ENCODE data around the gene ORC3.
A peak's percentile ranks its signal among the peaks of the same experiment; 100 is the strongest.

ORC3 gene

DNA sequence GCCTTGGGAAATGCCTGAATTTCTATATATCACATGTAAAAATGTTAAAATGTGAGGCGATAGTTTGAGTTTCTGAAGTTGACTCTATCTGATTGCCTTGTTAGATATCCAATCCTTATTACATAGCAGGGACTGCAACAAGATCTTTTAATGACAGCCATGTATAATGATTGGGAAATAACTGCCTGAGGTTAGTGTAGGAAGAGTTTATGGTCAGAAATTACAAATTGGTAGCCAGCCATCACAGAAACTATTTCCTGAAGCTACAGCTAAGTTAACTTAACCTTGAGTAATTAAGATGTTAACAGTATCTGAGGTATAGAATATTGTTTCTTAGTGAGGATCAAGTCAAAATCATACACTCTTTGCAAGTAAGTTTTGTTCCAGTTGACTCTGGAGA, 71.1 kb downstream of the ORC3 start:
- H3K4me3 Mint-ChIP-seq: no peak overlapping the region
- H3K36me3 Mint-ChIP-seq (ENCODE audit: low read depth): peaks cover 58% of the 10 kb centered on the region
- no peaks in the 10 kb centered on the region for H3K27me3 Mint-ChIP-seq
- no peak overlapping the region for H3K27ac Mint-ChIP-seq
- peaks cover 8% of the 10 kb centered on the region for H3K4me1 Mint-ChIP-seq (ENCODE audit: low read depth)
- no peaks in the 10 kb centered on the region for H3K9me3 Mint-ChIP-seq

DNA sequence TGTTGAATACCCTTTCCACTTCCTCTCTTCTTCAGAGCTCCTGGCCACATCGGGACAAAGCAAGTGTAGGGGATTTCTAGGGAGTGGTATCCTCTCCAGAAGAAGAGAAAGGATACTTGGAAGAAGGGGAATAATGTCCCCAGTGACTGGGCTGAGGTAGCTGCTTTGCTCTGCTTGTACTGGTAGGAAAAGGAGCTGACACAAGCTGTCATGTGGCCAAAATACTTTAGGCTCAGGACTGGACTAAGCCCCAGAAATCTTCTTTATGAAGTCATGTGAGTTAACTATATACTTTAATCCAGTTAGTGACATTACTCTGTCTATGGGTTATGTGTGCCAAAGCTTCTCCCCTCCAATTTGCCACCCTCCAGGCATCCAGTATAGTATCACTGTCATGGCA, 71.6 kb downstream of the ORC3 start:
- no peak overlapping the region for H3K27ac Mint-ChIP-seq
- H3K27me3 Mint-ChIP-seq: no peaks in the 10 kb centered on the region
- peaks cover 7% of the 10 kb centered on the region for H3K4me1 Mint-ChIP-seq (ENCODE audit: low read depth)
- peaks cover 58% of the 10 kb centered on the region for H3K36me3 Mint-ChIP-seq (ENCODE audit: low read depth)
- no peak overlapping the region for H3K4me3 Mint-ChIP-seq
- H3K9me3 Mint-ChIP-seq: no peaks in the 10 kb centered on the region

DNA sequence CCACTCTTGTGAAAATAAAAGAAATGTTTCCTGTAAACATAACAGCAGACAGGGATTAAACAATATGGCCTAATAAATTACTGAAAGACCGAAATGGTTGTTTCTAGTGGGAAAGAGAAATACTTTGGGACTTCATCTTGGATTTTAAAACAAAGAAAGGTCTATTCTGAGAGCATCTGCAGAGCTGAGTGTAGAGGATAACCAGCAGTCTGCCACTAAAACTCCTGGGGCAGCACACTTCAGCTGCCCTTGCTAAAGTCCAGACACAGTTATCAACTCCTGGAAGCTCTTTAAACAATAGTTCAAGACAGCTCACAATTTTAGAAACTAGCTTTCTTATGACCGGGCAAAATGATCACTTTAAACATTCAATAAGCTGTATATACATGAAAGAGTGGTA, 73.5 kb downstream of the ORC3 start:
- peaks cover 53% of the 10 kb centered on the region for H3K36me3 Mint-ChIP-seq (ENCODE audit: low read depth)
- no peak overlapping the region for H3K27ac Mint-ChIP-seq
- no peaks in the 10 kb centered on the region for H3K4me1 Mint-ChIP-seq (ENCODE audit: low read depth)
- H3K27me3 Mint-ChIP-seq: no peaks in the 10 kb centered on the region
- no peaks in the 10 kb centered on the region for H3K9me3 Mint-ChIP-seq
- H3K4me3 Mint-ChIP-seq: no peak overlapping the region

DNA sequence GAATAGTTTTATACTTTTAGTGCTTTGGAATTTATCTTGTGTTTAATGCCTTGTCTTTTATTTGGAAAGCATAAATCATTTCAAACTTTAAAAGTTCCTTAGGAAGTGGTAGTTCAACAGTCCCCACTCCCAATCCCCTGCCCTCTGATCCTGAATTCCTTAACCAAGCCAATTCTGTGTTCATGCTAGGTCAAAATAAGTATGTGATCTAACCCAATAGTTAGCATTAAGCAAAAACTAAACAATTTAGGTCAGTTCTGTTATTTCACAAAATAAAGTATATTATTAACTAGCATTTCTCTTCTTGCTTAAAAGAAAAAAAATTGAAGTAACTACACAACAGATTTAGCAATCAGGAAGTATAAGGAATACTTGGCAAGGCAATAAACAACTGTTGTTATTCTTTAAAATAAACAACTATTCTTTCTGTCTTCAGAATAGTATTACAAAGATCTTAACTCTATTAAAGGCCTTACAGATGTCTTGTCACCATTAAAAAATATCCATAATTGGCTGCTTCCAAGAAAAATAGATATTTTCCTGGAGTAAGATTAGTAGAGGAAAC, 75.1 kb downstream of the ORC3 start:
- Mint-ChIP-seq H3K4me1 (ENCODE audit: low read depth) (no peaks in the 10 kb centered on the region), H3K36me3 (ENCODE audit: low read depth) (peaks cover 50% of the 10 kb centered on the region), H3K27ac (no peak overlapping the region), H3K4me3 (no peak overlapping the region), H3K9me3 (no peaks in the 10 kb centered on the region), H3K27me3 (no peaks in the 10 kb centered on the region)

DNA sequence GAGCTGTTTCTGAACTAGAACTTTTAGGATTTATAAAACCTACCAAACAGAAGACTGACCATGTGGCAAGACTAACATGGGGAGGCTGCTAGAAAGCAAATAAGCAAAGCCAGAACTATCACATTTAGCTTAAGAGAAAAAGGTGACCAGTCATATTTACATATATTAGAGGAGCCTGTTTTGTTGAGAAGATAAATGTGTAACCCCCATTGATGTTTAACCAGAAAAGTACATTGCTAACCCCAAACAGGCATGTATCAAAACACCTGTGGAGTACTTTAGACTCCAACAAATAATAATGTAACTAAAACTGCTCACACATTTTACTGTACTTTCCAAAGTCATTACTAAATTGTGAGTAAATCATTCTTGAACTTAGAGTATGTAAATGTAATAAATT, 77.1 kb downstream of the ORC3 start:
- no peak overlapping the region for H3K27ac Mint-ChIP-seq
- H3K36me3 Mint-ChIP-seq (ENCODE audit: low read depth): peaks cover 55% of the 10 kb centered on the region
- no peaks in the 10 kb centered on the region for H3K9me3 Mint-ChIP-seq
- no peaks in the 10 kb centered on the region for H3K27me3 Mint-ChIP-seq
- peaks cover 13% of the 10 kb centered on the region for H3K4me1 Mint-ChIP-seq (ENCODE audit: low read depth)
- no peak overlapping the region for H3K4me3 Mint-ChIP-seq

DNA sequence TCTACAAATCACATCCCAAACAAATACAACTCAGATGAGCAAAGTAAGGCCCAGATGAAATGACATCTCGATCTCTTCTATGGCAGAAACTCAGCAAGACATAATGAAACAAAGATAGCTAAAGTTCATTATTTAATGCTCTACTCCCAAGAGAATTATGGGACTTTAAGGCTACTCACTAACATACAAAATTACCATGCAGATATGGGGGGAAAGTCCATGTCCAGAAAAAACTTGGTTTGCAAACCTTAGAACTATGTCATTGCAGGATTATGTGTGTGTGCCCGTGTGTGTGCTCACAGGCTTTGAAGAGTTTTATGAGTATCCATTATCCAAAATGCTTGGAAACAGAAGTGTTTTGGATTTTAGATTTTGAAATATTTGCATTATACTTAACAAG, 78.1 kb downstream of the ORC3 start:
- H3K4me1 Mint-ChIP-seq (ENCODE audit: low read depth): peaks cover 13% of the 10 kb centered on the region
- H3K36me3 Mint-ChIP-seq (ENCODE audit: low read depth): peaks cover 61% of the 10 kb centered on the region

DNA sequence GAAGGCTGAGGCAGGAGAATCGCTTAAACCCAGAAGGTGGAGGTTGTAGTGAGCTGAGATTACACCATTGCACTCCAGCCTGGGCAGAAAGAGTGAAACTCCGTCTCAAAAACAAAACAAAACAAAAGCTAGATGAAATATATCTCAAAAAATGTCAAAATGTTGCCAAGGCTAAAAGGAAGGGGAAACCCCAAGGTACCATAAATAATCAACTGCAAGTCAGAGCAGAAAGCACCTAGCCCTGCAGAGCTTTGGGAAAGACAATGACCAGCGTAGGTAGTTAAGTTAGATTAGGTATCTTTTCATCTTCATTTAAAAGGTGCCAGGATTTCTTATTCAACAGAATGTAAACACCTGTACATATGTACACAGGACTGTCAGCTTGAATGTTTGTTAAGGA, 79.1 kb downstream of the ORC3 start:
- Mint-ChIP-seq H3K36me3 (ENCODE audit: low read depth) (peaks cover 57% of the 10 kb centered on the region), H3K4me1 (ENCODE audit: low read depth) (peaks cover 13% of the 10 kb centered on the region), H3K9me3 (no peaks in the 10 kb centered on the region), H3K4me3 (no peak overlapping the region), H3K27ac (no peak overlapping the region), H3K27me3 (no peaks in the 10 kb centered on the region)

More for the DNA sequence above, 78.1 kb downstream of the ORC3 start:
- no peak overlapping the region for H3K4me3 Mint-ChIP-seq
- no peaks in the 10 kb centered on the region for H3K27me3 Mint-ChIP-seq
- no peaks in the 10 kb centered on the region for H3K9me3 Mint-ChIP-seq
- H3K27ac Mint-ChIP-seq: no peak overlapping the region

DNA sequence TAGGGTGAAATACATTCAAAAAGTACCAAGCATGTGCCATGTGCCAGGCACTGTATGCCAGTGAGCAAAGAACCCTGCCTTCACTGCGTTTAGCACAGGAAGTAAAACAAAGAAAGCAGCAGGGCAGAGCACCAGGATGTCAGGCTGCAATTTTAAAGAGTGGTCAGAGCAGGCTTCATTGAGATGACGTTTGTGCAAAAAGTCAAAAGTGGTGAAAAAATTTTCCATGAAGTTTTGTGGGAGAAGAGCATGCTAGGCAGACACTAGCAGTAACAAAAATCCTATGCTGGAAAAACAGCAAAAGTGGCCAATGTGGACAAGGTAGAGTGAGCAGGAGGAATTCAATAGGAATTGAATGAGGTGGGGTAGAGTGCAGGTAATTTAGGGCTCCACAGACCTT, 80.8 kb downstream of the ORC3 start:
- H3K4me1 Mint-ChIP-seq (ENCODE audit: low read depth): peaks cover 13% of the 10 kb centered on the region
- no peaks in the 10 kb centered on the region for H3K9me3 Mint-ChIP-seq
- no peak overlapping the region for H3K4me3 Mint-ChIP-seq
- H3K27me3 Mint-ChIP-seq: no peaks in the 10 kb centered on the region
- H3K36me3 Mint-ChIP-seq (ENCODE audit: low read depth): peaks cover 66% of the 10 kb centered on the region
- peak overlapping the region; percentile 37 for H3K27ac Mint-ChIP-seq

DNA sequence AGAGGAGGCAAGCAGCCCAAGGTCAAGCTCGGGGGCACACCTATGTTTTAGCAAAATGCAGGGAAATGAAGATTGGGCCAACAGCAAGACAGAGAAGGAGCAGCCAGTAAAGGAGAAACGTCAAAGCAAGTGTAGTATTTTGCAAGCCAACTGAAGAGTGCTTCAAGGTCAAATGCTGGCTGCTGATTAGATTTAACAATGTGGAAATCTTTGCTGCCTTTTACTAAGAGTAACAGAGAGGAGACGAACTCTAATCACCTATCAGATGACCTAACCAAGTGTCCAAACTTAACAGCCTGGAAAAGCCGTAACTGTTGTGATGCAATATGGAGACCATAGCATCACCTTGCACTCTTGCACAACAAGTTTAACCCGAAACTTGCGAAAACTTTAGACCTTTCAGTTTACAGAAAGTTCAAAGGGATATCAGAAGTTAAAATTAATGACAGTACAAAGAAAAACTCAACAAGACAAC, 81.7 kb downstream of the ORC3 start:
- no peak overlapping the region for H3K4me3 Mint-ChIP-seq
- H3K4me1 Mint-ChIP-seq (ENCODE audit: low read depth): peaks cover 13% of the 10 kb centered on the region
- peak overlapping the region; percentile 8 for H3K27ac Mint-ChIP-seq
- peaks cover 67% of the 10 kb centered on the region for H3K36me3 Mint-ChIP-seq (ENCODE audit: low read depth)
- H3K9me3 Mint-ChIP-seq: no peaks in the 10 kb centered on the region
- no peaks in the 10 kb centered on the region for H3K27me3 Mint-ChIP-seq

DNA sequence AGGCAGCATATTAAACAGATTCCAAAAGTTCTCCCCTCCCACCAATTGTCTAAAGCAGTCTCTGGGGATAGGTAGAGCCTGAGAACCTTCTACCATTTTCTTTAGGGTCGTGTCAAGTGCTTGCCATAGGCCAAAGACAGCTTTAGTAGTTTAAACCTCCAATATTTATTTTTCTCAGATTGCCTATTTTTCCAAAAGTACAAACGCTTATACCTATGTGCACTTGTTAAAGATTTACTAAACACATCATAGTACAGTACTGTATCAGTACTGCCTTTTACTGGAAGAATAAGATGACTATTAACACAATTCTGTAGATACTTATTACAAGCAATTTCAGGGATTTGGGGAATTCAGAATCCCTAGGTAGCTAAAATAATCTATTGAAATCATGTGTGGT, 82.7 kb downstream of the ORC3 start:
- no peak overlapping the region for H3K4me3 Mint-ChIP-seq
- no peaks in the 10 kb centered on the region for H3K27me3 Mint-ChIP-seq
- H3K4me1 Mint-ChIP-seq (ENCODE audit: low read depth): peaks cover 17% of the 10 kb centered on the region
- no peak overlapping the region for H3K27ac Mint-ChIP-seq
- H3K36me3 Mint-ChIP-seq (ENCODE audit: low read depth): peaks cover 62% of the 10 kb centered on the region
- H3K9me3 Mint-ChIP-seq: no peaks in the 10 kb centered on the region

DNA sequence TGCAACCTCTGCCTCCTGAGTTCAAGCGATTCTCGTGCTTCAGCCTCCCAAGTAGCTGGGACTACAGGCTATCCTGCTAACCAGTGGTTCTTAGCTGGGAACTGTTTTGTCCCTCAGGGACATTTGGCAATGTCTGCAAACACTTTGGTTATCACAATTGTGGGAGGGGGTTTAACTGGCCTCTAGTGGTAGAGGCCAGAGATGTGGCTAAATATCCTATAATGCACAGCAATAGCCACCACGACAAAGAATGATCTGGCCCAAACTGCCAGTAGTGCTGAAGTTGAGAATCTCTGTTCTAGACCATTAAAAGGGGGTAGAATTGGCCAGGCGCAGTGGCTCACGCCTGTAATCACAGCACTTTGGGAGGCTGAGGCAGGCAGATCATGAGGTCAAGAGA, 83.3 kb downstream of the ORC3 start:
- Mint-ChIP-seq H3K9me3 (no peaks in the 10 kb centered on the region), H3K4me1 (ENCODE audit: low read depth) (peaks cover 21% of the 10 kb centered on the region), H3K36me3 (ENCODE audit: low read depth) (peaks cover 63% of the 10 kb centered on the region), H3K27me3 (no peaks in the 10 kb centered on the region), H3K4me3 (no peak overlapping the region), H3K27ac (no peak overlapping the region)

DNA sequence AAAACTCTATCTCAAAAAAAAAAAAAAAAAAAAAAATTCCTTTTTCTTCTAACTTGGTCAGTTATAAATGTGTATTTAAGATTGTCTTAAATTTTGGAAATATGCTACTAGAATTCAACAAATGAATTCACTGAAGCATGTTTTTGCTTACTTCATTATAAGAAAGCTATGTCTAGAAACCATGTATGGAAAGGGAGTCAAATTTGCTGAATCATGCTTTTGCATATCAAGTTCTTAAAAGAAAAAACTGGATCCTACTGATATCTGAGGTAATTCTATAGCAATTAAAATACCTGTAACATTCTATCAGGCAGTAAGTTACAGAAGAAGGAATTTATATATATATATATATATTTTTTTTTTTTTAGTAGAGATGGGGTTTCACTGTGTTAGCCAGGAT, 84.4 kb downstream of the ORC3 start:
- peaks cover 68% of the 10 kb centered on the region for H3K36me3 Mint-ChIP-seq (ENCODE audit: low read depth)
- no peaks in the 10 kb centered on the region for H3K9me3 Mint-ChIP-seq
- no peak overlapping the region for H3K27ac Mint-ChIP-seq
- no peaks in the 10 kb centered on the region for H3K27me3 Mint-ChIP-seq
- peaks cover 24% of the 10 kb centered on the region for H3K4me1 Mint-ChIP-seq (ENCODE audit: low read depth)
- no peak overlapping the region for H3K4me3 Mint-ChIP-seq

DNA sequence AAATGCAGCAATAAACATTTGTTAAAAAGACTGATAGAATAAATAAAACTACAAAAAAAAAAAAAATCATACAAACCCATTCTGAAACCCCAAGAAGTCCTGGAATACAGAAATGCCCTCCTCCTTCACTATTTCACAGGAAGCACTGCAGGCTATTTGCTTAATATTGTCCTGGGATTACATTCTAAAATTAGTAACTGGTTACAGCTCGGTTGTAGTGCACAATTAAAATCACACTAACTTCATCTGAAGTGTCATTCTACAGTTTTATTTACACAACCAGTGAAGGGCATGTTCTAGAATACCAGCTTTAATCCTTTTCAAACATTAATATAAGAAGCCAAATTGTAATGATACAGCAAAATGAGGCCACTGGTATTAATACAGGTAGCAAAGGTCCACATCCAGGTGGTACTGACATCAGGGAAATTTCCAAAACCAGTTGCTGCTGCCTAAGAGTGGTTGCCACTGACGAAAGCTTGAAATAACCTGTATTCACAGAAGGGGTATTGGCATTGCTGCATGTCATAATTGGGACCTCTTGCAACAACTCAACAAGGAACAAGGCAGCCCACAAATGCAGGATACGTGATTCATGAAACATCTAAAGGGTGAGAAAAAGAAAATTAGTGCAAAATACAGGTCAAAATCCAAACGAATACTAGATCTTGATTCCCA, 85.2 kb downstream of the ORC3 start:
- peaks cover 29% of the 10 kb centered on the region for H3K4me1 Mint-ChIP-seq (ENCODE audit: low read depth)
- H3K27ac Mint-ChIP-seq: no peak overlapping the region
- no peak overlapping the region for H3K4me3 Mint-ChIP-seq
- H3K36me3 Mint-ChIP-seq (ENCODE audit: low read depth): peaks cover 72% of the 10 kb centered on the region
- H3K9me3 Mint-ChIP-seq: no peaks in the 10 kb centered on the region
- H3K27me3 Mint-ChIP-seq: no peaks in the 10 kb centered on the region

DNA sequence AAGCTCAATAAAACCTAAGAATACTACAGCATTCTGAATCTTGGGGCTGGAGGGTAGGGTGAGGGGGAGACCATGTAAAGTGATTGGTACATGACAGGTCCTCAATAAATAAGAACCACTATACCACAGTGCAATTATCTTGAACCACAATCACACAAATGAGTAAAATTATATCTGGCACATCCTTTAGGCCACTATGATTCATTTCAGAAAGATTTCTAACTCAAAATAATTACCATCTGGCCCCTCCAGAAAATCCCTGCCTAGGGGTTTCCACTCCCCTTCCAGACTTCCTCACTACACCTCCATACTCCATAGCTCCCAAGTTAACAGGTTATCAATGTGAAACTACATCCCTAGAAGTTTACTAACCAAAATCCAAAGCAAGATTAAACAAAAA, 92.4 kb downstream of the ORC3 start:
- no peaks in the 10 kb centered on the region for H3K27me3 Mint-ChIP-seq
- H3K4me3 Mint-ChIP-seq: no peak overlapping the region
- peaks cover 65% of the 10 kb centered on the region for H3K36me3 Mint-ChIP-seq (ENCODE audit: low read depth)
- H3K27ac Mint-ChIP-seq: peak overlapping the region; percentile 53
- H3K4me1 Mint-ChIP-seq (ENCODE audit: low read depth): peaks cover 77% of the 10 kb centered on the region
- no peaks in the 10 kb centered on the region for H3K9me3 Mint-ChIP-seq

DNA sequence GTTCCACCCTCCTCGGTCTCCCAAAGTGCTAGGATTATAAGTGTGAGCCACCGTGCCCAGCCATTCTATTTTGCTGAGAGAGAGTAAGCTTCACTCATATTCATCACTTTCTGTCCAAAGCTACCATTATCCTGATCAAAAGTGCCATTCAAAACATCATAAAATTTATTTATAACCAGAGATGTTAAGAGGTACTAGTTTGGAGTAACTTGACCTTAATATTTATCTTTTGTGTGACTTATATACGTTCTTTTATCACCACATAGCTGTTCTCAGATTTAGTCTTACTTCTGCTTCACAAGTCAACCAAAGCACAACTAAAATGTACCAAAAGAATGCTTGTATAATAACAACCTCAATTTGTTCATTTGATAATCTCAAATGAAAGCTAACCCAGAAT, 94.0 kb downstream of the ORC3 start:
- Mint-ChIP-seq H3K4me3 (no peak overlapping the region), H3K27me3 (no peaks in the 10 kb centered on the region), H3K4me1 (ENCODE audit: low read depth) (peaks cover 71% of the 10 kb centered on the region), H3K27ac (no peak overlapping the region), H3K9me3 (no peaks in the 10 kb centered on the region), H3K36me3 (ENCODE audit: low read depth) (peaks cover 56% of the 10 kb centered on the region)
